GM19372 (cell line): Measurements from ENCODE around the gene PDGFRB.

Experiments
- ATAC-seq: cut with Tn5 transposase; IDR thresholded peaks from one replicate; pipeline ENCODE4 v1.9.1; 2021; ENCODE audit warnings: mild to moderate bottlenecking, low read depth, moderate library complexity; ENCODE audit not compliant: unreplicated experiment

The PDGFRB gene

GRCh38 chr5:150182774-150183173 is 27.1 kb upstream of the PDGFRB start:
- no peak for ATAC-seq

GRCh38 chr5:150181766-150182545 is 26.3 kb upstream of the PDGFRB start:
- ATAC-seq: no peak

GRCh38 chr5:150181027-150181426 is 25.4 kb upstream of the PDGFRB start:
- no peak for ATAC-seq

GRCh38 chr5:150180241-150181026 is 24.8 kb upstream of the PDGFRB start:
- no peak for ATAC-seq

GRCh38 chr5:150179019-150179620 is 23.5 kb upstream of the PDGFRB start:
- no peak for ATAC-seq

- no peak for ATAC-seq
Measured at GRCh38 chr5:150178262-150178661, 22.6 kb upstream of the PDGFRB start.

- no peak for ATAC-seq
Measured at GRCh38 chr5:150177721-150178120, 22.1 kb upstream of the PDGFRB start.

GRCh38 chr5:150176745-150177477 is 21.3 kb upstream of the PDGFRB start:
- ATAC-seq: no peak

GRCh38 chr5:150175536-150175935 is 19.9 kb upstream of the PDGFRB start:
- ATAC-seq: no peak

GRCh38 chr5:150175076-150175475 is 19.4 kb upstream of the PDGFRB start:
- ATAC-seq: no peak

GRCh38 chr5:150174285-150174684 is 18.6 kb upstream of the PDGFRB start:
- no peak for ATAC-seq

- ATAC-seq: no peak
Measured at GRCh38 chr5:150173161-150173560, 17.5 kb upstream of the PDGFRB start.

- no peak for ATAC-seq
Measured at GRCh38 chr5:150172556-150172955, 16.9 kb upstream of the PDGFRB start.

- ATAC-seq: no peak
Measured at GRCh38 chr5:150172145-150172544, 16.5 kb upstream of the PDGFRB start.

- ATAC-seq: no peak
Measured at GRCh38 chr5:150168864-150169263, 13.2 kb upstream of the PDGFRB start.

GRCh38 chr5:150167908-150168307 is 12.3 kb upstream of the PDGFRB start:
- no peak for ATAC-seq

GRCh38 chr5:150167512-150167850 is 11.8 kb upstream of the PDGFRB start:
- ATAC-seq: no peak

GRCh38 chr5:150166650-150167511 is 11.2 kb upstream of the PDGFRB start, which contains the start of gene CDX1:
Gene CDX1, plus strand, starts transcription at chr5:150166778. Its CDS starts 99 bp downstream, at chr5:150166877.
- no peak for ATAC-seq

- no peak for ATAC-seq
Measured at GRCh38 chr5:150166037-150166649, 10.5 kb upstream of the PDGFRB start.
